ENCODE measurements around the gene BAG2. TPM values are rescaled to one million over a fixed set of nuclear protein-coding genes. Genes with fewer than 3 reads are reported as not detected.

BAG2 gene
- total RNA-seq, 1 donor from 2014 or later = 1.5 TPM

- H3K79me2 ChIP-seq (ENCODE audit: low read depth) = peaks cover 5% of the 10 kb centered on the region
- H3K27me3 Mint-ChIP-seq (ENCODE audit: insufficient read depth, low read depth) = no peaks in the 10 kb centered on the region
- no peaks in the 10 kb centered on the region for H3K4me1 Mint-ChIP-seq
- TF ChIP-seq, protein P1, sequence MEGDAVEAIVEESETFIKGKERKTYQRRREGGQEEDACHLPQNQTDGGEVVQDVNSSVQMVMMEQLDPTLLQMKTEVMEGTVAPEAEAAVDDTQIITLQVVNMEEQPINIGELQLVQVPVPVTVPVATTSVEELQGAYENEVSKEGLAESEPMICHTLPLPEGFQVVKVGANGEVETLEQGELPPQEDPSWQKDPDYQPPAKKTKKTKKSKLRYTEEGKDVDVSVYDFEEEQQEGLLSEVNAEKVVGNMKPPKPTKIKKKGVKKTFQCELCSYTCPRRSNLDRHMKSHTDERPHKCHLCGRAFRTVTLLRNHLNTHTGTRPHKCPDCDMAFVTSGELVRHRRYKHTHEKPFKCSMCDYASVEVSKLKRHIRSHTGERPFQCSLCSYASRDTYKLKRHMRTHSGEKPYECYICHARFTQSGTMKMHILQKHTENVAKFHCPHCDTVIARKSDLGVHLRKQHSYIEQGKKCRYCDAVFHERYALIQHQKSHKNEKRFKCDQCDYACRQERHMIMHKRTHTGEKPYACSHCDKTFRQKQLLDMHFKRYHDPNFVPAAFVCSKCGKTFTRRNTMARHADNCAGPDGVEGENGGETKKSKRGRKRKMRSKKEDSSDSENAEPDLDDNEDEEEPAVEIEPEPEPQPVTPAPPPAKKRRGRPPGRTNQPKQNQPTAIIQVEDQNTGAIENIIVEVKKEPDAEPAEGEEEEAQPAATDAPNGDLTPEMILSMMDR (IDR thresholded peaks at IDR 0.05) = no peak
- no peak for TF ChIP-seq EZH2phosphoT487 (IDR thresholded peaks at IDR 0.05)
- no peak for TF ChIP-seq EZH2 (IDR thresholded peaks at IDR 0.05)
- H4K20me1 ChIP-seq (ENCODE audit: low read depth) = peaks cover 3% of the 10 kb centered on the region
- no peak overlapping the region for H2AFZ ChIP-seq (replicated peaks)
- H3K27me3 ChIP-seq = no peaks in the 10 kb centered on the region
- no peak for DNase-seq (ENCODE audit: low spot score)
- H3K36me3 Mint-ChIP-seq = peaks cover 11% of the 10 kb centered on the region
- H3K36me3 ChIP-seq = peaks cover 5% of the 10 kb centered on the region
- H3K4me1 ChIP-seq = no peaks in the 10 kb centered on the region
- no peaks in the 10 kb centered on the region for H3F3A ChIP-seq (ENCODE audit: low read depth)
- no peaks in the 10 kb centered on the region for H3K9me3 ChIP-seq (ENCODE audit: low read depth)
- H3K27ac ChIP-seq = no peak overlapping the region
- H3K9me3 Mint-ChIP-seq = no peaks in the 10 kb centered on the region
- no peak overlapping the region for H3K27ac Mint-ChIP-seq
- no peak overlapping the region for H3K4me3 ChIP-seq
- no peak overlapping the region for H3K9ac ChIP-seq
- no peak overlapping the region for H3K4me3 Mint-ChIP-seq
- no peak overlapping the region for H3K4me2 ChIP-seq
Observed at GRCh38 chr6:57130661-57131177, 41.4 kb upstream of the BAG2 start.

- TF ChIP-seq EZH2phosphoT487 (IDR thresholded peaks at IDR 0.05) (no peak), EZH2 (IDR thresholded peaks at IDR 0.05) (no peak)
- TF ChIP-seq, protein P1 (IDR thresholded peaks at IDR 0.05) = no peak
- no peak overlapping the region for H3K27ac ChIP-seq
- H4K20me1 ChIP-seq (ENCODE audit: low read depth) = peaks cover 3% of the 10 kb centered on the region
- peaks cover 3% of the 10 kb centered on the region for H3K79me2 ChIP-seq (ENCODE audit: low read depth)
- no peaks in the 10 kb centered on the region for H3K9me3 ChIP-seq (ENCODE audit: low read depth)
- Mint-ChIP-seq H3K4me1 (no peaks in the 10 kb centered on the region), H3K4me3 (no peak overlapping the region), H3K9me3 (no peaks in the 10 kb centered on the region), H3K27me3 (ENCODE audit: insufficient read depth, low read depth) (no peaks in the 10 kb centered on the region), H3K36me3 (peaks cover 16% of the 10 kb centered on the region), H3K27ac (no peak overlapping the region)
- H3K27me3 ChIP-seq = no peaks in the 10 kb centered on the region
- no peaks in the 10 kb centered on the region for H3K4me1 ChIP-seq
- no peak for DNase-seq (ENCODE audit: low spot score)
- no peak overlapping the region for H3K4me3 ChIP-seq
- H3F3A ChIP-seq (ENCODE audit: low read depth) = no peaks in the 10 kb centered on the region
- no peak overlapping the region for H3K9ac ChIP-seq
- no peaks in the 10 kb centered on the region for H3K36me3 ChIP-seq
- H3K4me2 ChIP-seq = no peak overlapping the region
- H2AFZ ChIP-seq (replicated peaks) = no peak overlapping the region
Observed at GRCh38 chr6:57134954-57135353, 37.2 kb upstream of the BAG2 start.

DNA sequence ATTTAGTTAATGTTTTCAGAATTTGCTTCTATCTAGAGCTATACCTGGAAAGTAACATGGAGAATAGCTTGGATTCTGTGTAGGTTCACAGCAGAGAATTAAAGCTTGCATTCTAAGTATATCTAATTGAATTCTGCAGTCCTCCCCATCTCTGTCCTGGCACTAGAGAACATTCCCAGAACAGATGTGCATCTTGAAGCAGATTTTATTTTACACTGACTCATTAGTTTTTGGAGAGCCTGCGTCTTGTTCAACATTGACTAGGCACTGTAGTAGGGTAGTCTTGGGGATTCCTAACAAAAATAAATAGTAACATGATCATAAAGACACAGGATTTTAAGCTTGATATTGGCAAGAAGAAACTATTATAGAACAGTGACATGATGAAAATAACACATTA is 36.2 kb upstream of the BAG2 start:
- H3K4me3 Mint-ChIP-seq = no peak overlapping the region
- no peaks in the 10 kb centered on the region for H3K79me2 ChIP-seq (ENCODE audit: low read depth)
- H3K9me3 Mint-ChIP-seq = no peaks in the 10 kb centered on the region
- no peak overlapping the region for H2AFZ ChIP-seq (replicated peaks)
- H3K36me3 ChIP-seq = no peaks in the 10 kb centered on the region
- no peaks in the 10 kb centered on the region for H3K4me1 Mint-ChIP-seq
- no peak overlapping the region for H3K27ac Mint-ChIP-seq
- H3K27ac ChIP-seq = no peak overlapping the region
- no peak for DNase-seq (ENCODE audit: low spot score)
- peaks cover 16% of the 10 kb centered on the region for H3K36me3 Mint-ChIP-seq
- H3K4me1 ChIP-seq = no peaks in the 10 kb centered on the region
- TF ChIP-seq, protein P1 (IDR thresholded peaks at IDR 0.05) = no peak
- TF ChIP-seq EZH2phosphoT487 (IDR thresholded peaks at IDR 0.05) = no peak
- no peak for TF ChIP-seq EZH2 (IDR thresholded peaks at IDR 0.05)
- H3K4me3 ChIP-seq = no peak overlapping the region
- no peaks in the 10 kb centered on the region for H3K27me3 ChIP-seq
- H3F3A ChIP-seq (ENCODE audit: low read depth) = no peaks in the 10 kb centered on the region
- no peaks in the 10 kb centered on the region for H3K9me3 ChIP-seq (ENCODE audit: low read depth)
- H3K4me2 ChIP-seq = no peak overlapping the region
- H3K27me3 Mint-ChIP-seq (ENCODE audit: insufficient read depth, low read depth) = no peaks in the 10 kb centered on the region
- H3K9ac ChIP-seq = no peak overlapping the region
- peaks cover 3% of the 10 kb centered on the region for H4K20me1 ChIP-seq (ENCODE audit: low read depth)

Measured in neural progenitor cell (in vitro differentiated cells).